ENCODE results near the gene TTC7B.

TTC7B gene

GRCh38 chr14:90519262-90519920 lies 296.8 kb downstream of the TTC7B start:
- DNase-seq, result no peak

- DNase-seq, result no peak
These were observed 297.3 kb downstream of the TTC7B start for GRCh38 chr14:90518941-90519256.

GRCh38 chr14:90518069-90518940 lies 297.9 kb downstream of the TTC7B start:
- DNase-seq, result no peak

- no peak for DNase-seq
These were observed 299.0 kb downstream of the TTC7B start for GRCh38 chr14:90517076-90517841.

GRCh38 chr14:90514566-90514965 lies 301.7 kb downstream of the TTC7B start:
- no peak for DNase-seq

- peak; percentile 75 for DNase-seq
These were observed 302.2 kb downstream of the TTC7B start for GRCh38 chr14:90514015-90514398.

- DNase-seq, result peak; percentile 96
These were observed 302.8 kb downstream of the TTC7B start for GRCh38 chr14:90513161-90514014.

- DNase-seq, result peak; percentile 39
These were observed 303.8 kb downstream of the TTC7B start for GRCh38 chr14:90512329-90512991.

- no peak for DNase-seq
These were observed 304.4 kb downstream of the TTC7B start for GRCh38 chr14:90511795-90512328.

- no peak for DNase-seq
These were observed 305.0 kb downstream of the TTC7B start for GRCh38 chr14:90511252-90511651.

GRCh38 chr14:90510159-90510558 lies 306.1 kb downstream of the TTC7B start:
- DNase-seq, result no peak

- DNase-seq, result no peak
These were observed 306.8 kb downstream of the TTC7B start for GRCh38 chr14:90509403-90509802.

- DNase-seq, result no peak
These were observed 307.5 kb downstream of the TTC7B start for GRCh38 chr14:90508536-90509254.

GRCh38 chr14:90508036-90508435 lies 308.2 kb downstream of the TTC7B start:
- DNase-seq, result no peak

- no peak for DNase-seq
These were observed 308.8 kb downstream of the TTC7B start for GRCh38 chr14:90507428-90507827.

- no peak for DNase-seq
These were observed 309.5 kb downstream of the TTC7B start for GRCh38 chr14:90506748-90507147.

- DNase-seq, result no peak
These were observed 310.7 kb downstream of the TTC7B start for GRCh38 chr14:90505531-90505930.

GRCh38 chr14:90504643-90505042 lies 311.6 kb downstream of the TTC7B start:
- no peak for DNase-seq

- no peak for DNase-seq
These were observed 312.6 kb downstream of the TTC7B start for GRCh38 chr14:90503582-90503981.

- DNase-seq, result no peak
These were observed 313.5 kb downstream of the TTC7B start for GRCh38 chr14:90502760-90503159.

- DNase-seq, result no peak
These were observed 315.4 kb downstream of the TTC7B start for GRCh38 chr14:90500665-90501370.
